ENCODE measurements around the gene RASGRP3. TPM values are rescaled to one million over a fixed set of nuclear protein-coding genes. Genes with fewer than 3 reads are reported as not detected.

RASGRP3 gene
- total RNA-seq, 1 experiment from 2014 or later, result not detected

DNA sequence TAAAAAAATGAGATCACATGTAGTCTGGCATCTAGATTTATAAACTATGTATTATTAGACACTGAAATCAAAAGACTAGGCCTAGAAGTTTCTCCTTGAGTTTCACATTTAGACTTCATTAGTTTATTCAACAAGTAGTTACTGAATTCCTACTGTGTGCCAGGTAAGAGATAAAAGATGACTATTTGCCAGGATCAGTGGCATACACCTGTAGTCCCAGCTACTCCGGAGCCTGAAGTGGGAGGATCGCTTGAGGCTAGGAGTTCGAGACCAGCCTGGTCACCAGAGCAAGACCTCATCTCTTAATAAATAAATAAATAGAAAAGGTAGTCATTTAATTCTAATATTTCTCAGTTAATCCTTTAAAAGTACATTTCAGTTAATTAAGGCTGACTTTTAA lies 120.6 kb downstream of the RASGRP3 start:
- in situ Hi-C loops (cut with HindIII; ENCODE audit: low pct_unique_long_range_greater_than_20kb, low sequenced_read_pairs), result no loop called here
- DNase-seq (ENCODE audit: low read depth), result no peak

DNA sequence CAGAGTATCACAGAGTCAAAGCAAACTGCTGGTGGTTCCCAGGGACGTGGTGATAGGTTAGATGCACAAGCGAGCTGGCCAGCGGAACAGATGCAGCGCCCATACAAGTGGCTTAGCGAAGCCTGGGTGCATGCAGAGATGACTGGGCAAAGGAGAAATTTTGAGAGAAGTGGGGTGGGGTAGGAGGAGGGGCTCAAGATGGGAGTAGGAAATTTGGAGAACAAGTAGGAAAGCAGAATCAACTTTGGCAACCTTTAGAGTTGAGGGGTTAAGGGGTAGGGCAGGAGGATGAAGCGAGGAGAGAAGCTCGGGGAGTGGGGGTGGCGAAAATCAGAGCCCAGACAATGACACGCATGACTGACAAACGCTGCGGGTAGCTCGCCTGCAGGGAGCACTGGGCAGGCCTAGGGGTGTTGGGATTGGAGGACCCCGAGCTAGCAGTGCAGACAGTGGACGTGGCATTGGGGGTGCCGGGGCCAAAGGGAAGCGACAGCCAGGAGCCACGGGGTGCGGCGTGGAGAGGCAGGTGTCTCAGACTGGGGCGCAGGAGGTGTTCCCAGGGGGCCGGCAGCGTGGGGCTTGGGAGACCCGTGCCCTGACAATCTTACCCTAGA lies 122.2 kb downstream of the RASGRP3 start:
- DNase-seq (ENCODE audit: low read depth), result peak; percentile 28
- in situ Hi-C loops (cut with HindIII; ENCODE audit: low pct_unique_long_range_greater_than_20kb, low sequenced_read_pairs), result no loop called here

DNA sequence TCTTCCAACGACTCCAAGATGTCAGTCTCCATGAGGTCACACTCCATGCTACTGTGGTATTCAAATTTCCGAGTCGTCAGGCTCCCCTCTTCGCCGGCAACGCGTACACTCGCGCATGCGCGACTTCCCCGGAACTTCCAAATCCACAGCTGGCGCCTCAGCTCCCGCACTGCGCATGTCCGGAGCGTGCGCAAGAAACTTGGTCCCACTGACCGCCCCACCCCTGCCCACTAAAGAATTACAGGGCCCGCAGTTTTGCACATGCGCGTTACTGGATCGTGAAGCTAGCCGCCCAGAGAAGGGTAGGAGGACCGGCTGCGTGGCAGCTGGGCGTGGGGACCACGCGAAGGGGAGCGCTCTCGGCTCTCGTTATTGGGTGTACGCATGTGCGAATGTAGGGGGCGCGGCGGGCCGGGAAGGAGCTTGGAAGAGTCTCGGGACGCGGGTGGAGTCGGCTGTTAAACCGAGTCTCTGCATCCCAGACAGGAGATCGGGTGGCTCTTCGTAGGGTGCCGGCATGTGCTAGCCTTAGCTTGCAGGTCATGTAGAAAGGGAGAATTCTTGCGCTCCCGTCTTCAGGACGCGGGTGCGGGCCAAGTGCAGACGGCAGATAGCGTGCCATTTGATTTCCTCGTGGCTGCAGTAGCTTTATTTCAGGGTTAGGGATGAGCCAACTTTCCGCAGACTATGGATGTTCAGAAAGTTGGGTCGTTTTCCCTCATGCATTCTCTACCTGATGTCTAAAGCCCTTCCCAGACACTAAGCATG lies 122.9 kb downstream of the RASGRP3 start, which contains the start of gene FAM98A:
Gene FAM98A (minus strand): TSS at position 125 of the 768 bp plus-strand sequence. CDS start 78 bp downstream, at position 47.
- in situ Hi-C loops (cut with HindIII; ENCODE audit: low pct_unique_long_range_greater_than_20kb, low sequenced_read_pairs), result no loop called here
- peak; percentile 98 for DNase-seq (ENCODE audit: low read depth)

DNA sequence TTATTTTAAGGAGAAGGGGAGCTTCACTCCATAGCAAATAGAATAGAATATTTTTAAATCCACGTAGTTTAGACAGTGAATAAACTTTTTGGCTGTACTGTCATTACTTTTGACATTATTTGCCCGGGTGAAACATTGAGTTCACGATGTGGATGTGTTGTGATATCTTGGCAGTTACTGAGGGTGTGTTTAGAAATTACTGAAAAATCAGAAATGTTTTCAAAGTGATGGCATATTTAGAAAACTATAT lies 123.4 kb downstream of the RASGRP3 start:
- DNase-seq (ENCODE audit: low read depth), result no peak
- in situ Hi-C loops (cut with HindIII; ENCODE audit: low pct_unique_long_range_greater_than_20kb, low sequenced_read_pairs), result no loop called here

DNA sequence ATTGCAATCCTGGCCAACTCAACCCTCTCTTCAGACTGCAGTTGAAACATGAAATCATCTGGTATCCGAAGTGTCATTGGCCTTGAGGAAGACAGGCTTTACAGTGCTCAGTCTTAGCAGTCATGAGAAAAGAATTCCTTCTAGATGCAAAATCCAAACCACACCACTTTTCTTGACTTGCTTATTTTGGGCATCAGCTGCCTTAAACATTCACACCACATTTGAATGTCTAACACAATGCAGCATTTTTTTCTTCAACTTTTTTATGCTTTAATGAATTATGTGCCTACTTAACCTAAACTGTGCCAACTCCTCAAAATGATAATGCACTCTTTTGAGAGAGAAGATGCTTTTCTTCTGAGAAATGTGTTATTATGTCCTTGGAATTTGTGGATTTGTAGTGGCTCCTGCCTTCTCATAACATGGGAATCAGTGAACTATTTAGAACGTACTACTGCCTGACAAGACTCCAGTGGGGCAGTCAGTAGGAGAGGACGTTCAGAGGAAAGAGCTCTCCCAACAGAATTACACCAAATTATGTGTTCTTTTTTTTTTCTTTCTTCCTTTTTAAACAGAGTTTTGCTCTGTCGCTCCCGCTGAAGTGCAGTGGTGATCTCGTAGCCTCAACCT lies 125.9 kb downstream of the RASGRP3 start:
- no peak for DNase-seq (ENCODE audit: low read depth)
- in situ Hi-C loops (cut with HindIII; ENCODE audit: low pct_unique_long_range_greater_than_20kb, low sequenced_read_pairs), result no loop called here

DNA sequence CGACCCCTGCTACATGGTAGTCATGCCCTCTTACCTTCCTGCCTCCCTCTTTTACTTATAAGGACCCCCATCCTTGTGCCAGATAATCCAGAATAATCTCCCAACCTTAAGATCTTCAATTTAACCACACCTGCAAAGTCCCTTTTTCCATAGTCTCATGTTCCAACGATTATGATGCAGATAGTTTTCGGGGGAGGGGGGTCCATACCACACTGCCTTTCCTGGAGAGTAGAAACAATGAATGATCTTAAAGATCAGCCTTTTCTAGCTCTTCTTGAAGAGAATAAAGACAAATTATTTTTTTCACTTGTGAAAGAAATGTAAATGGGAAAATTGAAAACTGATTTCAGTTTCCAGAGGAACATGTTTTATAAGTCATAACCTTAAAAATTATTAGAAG lies 127.0 kb downstream of the RASGRP3 start:
- in situ Hi-C loops (cut with HindIII; ENCODE audit: low pct_unique_long_range_greater_than_20kb, low sequenced_read_pairs), result no loop called here
- no peak for DNase-seq (ENCODE audit: low read depth)

DNA sequence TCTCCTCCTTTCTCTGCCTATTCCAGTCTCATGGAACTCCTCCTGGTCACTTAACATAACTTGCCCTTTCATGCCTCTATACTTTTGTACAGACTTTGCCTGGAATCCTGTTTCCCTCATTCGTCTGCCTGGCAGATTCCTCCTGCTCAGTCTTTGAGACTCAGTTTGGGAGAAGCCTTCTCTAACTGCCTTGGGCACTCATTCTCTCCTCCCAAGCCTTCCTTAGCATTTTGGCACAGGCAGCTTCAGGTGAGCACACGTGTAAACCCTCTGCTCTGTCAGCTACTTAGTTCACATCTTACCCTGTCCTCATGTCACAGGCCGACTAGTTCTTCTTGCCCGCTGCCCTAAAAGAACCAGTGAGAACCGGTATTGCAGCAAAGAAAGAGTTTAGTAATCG lies 128.6 kb downstream of the RASGRP3 start:
- DNase-seq (ENCODE audit: low read depth), result no peak
- in situ Hi-C loops (cut with HindIII; ENCODE audit: low pct_unique_long_range_greater_than_20kb, low sequenced_read_pairs), result no loop called here

DNA sequence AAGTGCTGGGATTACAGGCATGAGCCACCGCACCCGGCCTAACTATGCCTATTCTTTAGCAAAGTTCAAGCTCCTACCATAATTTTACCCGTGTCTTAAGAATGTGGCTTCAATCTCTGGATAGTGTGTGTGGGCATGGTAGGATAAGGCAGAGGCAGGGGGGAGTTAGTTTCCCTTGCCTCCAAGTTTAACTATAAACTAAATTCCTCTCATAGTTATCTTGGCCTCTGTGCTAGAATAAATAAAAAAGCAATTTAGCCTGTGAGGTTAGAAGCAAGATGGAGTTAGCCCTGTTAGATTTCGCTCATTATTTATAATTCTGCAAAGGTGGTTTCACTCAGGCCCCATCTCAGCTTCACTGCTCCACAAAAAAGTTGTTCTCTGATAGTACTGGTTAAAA lies 129.7 kb downstream of the RASGRP3 start:
- in situ Hi-C loops (cut with HindIII; ENCODE audit: low pct_unique_long_range_greater_than_20kb, low sequenced_read_pairs), result no loop called here
- no peak for DNase-seq (ENCODE audit: low read depth)

DNA sequence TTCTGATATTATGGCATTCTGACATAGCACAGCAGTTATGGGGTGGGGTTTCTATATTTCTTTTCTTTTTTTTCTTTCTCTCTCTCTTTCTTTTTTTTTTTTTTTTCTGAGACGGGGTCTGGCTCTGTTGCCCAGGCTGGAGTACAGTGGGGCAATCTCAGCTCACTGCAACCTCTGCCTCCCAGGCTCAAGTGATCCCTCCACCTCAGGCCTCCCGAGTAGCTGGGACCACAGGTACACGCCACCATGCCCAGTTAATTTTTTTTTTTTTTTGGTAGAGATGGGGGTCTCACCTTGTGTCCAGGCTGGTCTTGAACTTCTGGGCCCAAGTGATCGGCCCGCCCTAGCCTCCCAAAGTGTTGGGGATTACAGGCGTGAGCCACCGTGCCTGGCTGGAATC lies 130.2 kb downstream of the RASGRP3 start:
- in situ Hi-C loops (cut with HindIII; ENCODE audit: low pct_unique_long_range_greater_than_20kb, low sequenced_read_pairs), result no loop called here
- DNase-seq (ENCODE audit: low read depth), result no peak

DNA sequence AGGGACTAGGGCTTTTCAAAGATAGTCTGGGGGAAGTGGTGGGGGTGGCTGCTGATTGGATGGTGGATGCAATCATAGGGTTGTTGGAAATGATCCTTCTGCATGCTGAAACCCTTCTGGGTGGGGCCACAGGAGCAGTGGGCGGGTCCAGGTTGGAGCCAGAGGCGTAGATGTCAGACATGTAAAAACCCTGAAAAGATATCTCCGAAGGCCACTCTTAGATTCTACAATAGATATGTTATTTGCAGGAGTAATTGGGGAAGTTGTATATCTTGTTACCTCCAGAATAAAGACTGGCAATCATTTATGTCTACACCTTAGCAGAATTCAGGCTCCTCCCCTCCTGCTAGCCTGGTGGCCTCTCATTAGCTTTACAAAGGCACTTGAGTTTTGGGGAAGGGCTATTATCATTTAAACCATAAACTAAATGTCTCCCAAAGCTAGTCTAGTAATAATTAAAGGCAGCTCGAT lies 130.8 kb downstream of the RASGRP3 start:
- no peak for DNase-seq (ENCODE audit: low read depth)
- in situ Hi-C loops (cut with HindIII; ENCODE audit: low pct_unique_long_range_greater_than_20kb, low sequenced_read_pairs), result no loop called here

DNA sequence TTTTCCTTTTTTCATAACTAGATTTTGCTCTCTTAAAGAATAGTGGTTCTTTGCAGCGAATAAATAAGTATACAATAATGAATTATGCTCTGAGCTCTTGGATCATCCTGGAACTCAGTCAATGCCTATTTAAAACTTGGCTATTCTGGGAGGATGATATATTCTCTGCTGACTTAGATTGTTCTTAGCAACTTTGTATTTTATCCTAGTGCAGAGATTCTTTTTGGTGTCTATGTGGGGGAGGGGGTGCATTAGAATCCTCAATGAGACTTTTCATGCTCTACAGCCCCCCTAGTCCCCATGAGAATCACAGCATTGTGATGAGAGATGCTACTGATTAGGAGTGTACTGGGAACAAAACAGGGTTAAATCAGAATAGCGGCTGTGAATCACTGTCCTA lies 131.5 kb downstream of the RASGRP3 start:
- DNase-seq (ENCODE audit: low read depth), result no peak
- in situ Hi-C loops (cut with HindIII; ENCODE audit: low pct_unique_long_range_greater_than_20kb, low sequenced_read_pairs), result no loop called here

DNA sequence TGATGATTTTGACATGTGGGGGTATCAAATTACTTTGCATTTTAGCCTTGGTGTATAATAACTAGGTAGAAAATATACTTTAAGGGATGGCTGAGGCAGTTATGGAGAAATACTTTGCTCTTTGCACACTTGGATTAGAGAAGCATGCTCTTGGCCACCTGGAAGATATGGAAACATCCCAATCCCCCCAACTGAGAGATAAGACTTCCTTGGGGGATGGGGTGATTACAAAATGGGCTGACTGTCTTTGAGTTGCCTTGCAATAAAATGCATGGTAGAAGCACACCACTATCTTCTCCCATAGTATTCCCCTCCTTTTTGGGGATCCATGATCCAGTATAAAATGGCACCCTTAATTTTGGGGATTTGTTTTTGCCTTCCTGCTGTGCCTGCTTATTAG lies 137.7 kb downstream of the RASGRP3 start:
- in situ Hi-C loops (cut with HindIII; ENCODE audit: low pct_unique_long_range_greater_than_20kb, low sequenced_read_pairs), result no loop called here
- no peak for DNase-seq (ENCODE audit: low read depth)

Other genes with a start within 250 kb of the RASGRP3 start
- gene FAM98A, start 122.7 kb downstream of the RASGRP3 start, total RNA-seq (2014; rRNA removed; shearing (Covaris generic); ENCODE audit: low replicate concordance), result 4.0 and 6.5 TPM in 2 replicates

All from Caki2 (cell line).